Endothelial cell of umbilical vein (primary cell): ENCODE results near the gene FTO.
A peak's percentile ranks its signal among the peaks of the same experiment; 100 is the strongest.

Experiments used
- EZH2 ChIP-seq: IDR thresholded peaks from 2 replicates; pipeline ENCODE4 v1.6.1; 2012; ENCODE audit warnings: borderline replicate concordance, low read depth, mild to moderate bottlenecking, moderate library complexity, low read length, inconsistent platforms; ENCODE audit not compliant: severe bottlenecking
- FOS ChIP-seq: IDR thresholded peaks from 2 replicates; pipeline ENCODE4 v1.6.1; 2011; ENCODE audit warnings: mild to moderate bottlenecking, low read length, moderate library complexity, borderline replicate concordance; ENCODE audit not compliant: insufficient read depth
- GATA2 ChIP-seq: IDR thresholded peaks from 2 replicates; pipeline ENCODE4 v1.7.0; 2011; ENCODE audit warnings: low read depth, mild to moderate bottlenecking, moderate library complexity, mixed read lengths, low read length; ENCODE audit not compliant: insufficient read length, insufficient read depth
- JUN ChIP-seq: IDR thresholded peaks from 2 replicates; pipeline ENCODE4 v1.6.1; 2011; ENCODE audit warnings: borderline replicate concordance, low read depth; ENCODE audit not compliant: insufficient read length, insufficient read depth
- MYC ChIP-seq: IDR thresholded peaks from one replicate; pipeline ENCODE4 v1.6.1; 2011; ENCODE audit warnings: mild to moderate bottlenecking, low read depth, low read length
- POLR2A ChIP-seq: IDR thresholded peaks from 2 replicates; pipeline ENCODE4 v1.6.1; 2012; ENCODE audit warnings: low read depth, mild to moderate bottlenecking, control low read depth, low read length
- POLR2AphosphoS5 ChIP-seq: IDR thresholded peaks from 2 replicates; pipeline ENCODE4 v1.6.1; 2012; ENCODE audit warnings: low read depth, mild to moderate bottlenecking, control low read depth, low read length, moderate library complexity; ENCODE audit not compliant: insufficient read depth
- TF ChIP-seq, protein P1 (sequence below), 2 donors: IDR thresholded peaks; 1 replicate in 1 of 2; 2 replicates in 1 of 2; pipeline ENCODE4 v1.5.1; 2011; ENCODE audit warnings: low read length in 2 of 2, mild to moderate bottlenecking in 2 of 2, moderate library complexity in 2 of 2, control low read depth in 1 of 2, inconsistent platforms in 1 of 2, low read depth in 1 of 2; ENCODE audit not compliant: insufficient read depth in 1 of 2; ENCODE audit errors: extremely low read depth in 1 of 2
- TF ChIP-seq, protein P2 (sequence below): IDR thresholded peaks from 2 replicates; pipeline ENCODE4 v1.6.1; 2011; ENCODE audit not compliant: insufficient read depth, insufficient read length

GRCh38 chr16:53892155-53892554 lies 188.2 kb downstream of the FTO start:
- TF ChIP-seq, protein P1, sequence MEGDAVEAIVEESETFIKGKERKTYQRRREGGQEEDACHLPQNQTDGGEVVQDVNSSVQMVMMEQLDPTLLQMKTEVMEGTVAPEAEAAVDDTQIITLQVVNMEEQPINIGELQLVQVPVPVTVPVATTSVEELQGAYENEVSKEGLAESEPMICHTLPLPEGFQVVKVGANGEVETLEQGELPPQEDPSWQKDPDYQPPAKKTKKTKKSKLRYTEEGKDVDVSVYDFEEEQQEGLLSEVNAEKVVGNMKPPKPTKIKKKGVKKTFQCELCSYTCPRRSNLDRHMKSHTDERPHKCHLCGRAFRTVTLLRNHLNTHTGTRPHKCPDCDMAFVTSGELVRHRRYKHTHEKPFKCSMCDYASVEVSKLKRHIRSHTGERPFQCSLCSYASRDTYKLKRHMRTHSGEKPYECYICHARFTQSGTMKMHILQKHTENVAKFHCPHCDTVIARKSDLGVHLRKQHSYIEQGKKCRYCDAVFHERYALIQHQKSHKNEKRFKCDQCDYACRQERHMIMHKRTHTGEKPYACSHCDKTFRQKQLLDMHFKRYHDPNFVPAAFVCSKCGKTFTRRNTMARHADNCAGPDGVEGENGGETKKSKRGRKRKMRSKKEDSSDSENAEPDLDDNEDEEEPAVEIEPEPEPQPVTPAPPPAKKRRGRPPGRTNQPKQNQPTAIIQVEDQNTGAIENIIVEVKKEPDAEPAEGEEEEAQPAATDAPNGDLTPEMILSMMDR (IDR thresholded peaks at IDR 0.05; ENCODE audit: extremely low read depth in 1 of 2, insufficient read depth in 1 of 2, low read depth in 1 of 2, low read length in 2 of 2) = peak; percentile 57 to 66
- TF ChIP-seq EZH2 (no peak), FOS (no peak), POLR2A (no peak), POLR2AphosphoS5 (no peak), MYC (no peak), JUN (no peak), GATA2 (no peak)
- TF ChIP-seq, protein P2, sequence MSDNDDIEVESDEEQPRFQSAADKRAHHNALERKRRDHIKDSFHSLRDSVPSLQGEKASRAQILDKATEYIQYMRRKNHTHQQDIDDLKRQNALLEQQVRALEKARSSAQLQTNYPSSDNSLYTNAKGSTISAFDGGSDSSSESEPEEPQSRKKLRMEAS = no peak
